GM18517 (cell line): ENCODE measurements around the gene ADIG.
"Not testable (repeated sequence)": the region's sequence is repeated elsewhere in the genome, so short reads cannot be mapped to it uniquely, and the experiment has no call there.

Experiments used
- ATAC-seq: cut with Tn5 transposase; IDR thresholded peaks from one replicate; pipeline ENCODE4 v1.9.1; 2021; ENCODE audit warnings: mild to moderate bottlenecking, moderate library complexity; ENCODE audit not compliant: unreplicated experiment

ADIG gene

DNA sequence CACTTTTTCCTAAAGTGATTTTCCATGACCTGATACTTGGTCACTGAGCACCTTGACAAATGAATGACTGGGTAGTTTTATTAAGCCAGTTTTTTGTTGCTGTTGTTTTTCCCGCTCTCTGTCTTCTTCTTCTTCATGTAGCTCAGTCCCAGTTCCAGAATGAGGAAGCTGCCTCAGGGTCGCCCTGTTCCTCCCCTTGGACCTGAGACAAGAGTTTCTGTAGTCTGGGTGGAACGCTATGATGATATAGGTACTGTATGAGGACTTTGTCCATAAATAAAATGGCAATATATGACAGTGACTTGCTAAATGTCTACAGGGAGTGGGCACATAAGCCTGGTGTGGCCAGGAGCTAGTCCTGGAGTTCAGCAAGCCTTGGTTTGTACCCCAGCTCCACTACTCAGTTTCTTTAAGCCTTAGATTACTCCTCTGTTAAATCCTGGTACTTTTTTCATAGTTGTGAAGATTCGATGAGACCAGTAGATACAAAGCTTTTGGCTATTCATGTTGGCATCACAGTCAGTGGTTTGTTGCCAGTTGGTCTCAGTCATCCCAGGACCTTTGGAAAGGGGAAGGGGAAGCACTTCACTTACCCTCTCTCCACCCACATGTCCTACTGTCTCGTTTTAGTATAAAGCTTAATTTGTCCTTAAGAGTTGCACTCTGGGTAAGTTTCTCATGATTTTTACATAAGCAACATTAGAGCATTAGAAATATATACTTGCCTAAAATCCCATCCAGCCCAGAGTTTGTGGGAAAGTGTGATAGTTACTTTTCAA, 11.1 kb upstream of the ADIG start:
- ATAC-seq, result no peak

DNA sequence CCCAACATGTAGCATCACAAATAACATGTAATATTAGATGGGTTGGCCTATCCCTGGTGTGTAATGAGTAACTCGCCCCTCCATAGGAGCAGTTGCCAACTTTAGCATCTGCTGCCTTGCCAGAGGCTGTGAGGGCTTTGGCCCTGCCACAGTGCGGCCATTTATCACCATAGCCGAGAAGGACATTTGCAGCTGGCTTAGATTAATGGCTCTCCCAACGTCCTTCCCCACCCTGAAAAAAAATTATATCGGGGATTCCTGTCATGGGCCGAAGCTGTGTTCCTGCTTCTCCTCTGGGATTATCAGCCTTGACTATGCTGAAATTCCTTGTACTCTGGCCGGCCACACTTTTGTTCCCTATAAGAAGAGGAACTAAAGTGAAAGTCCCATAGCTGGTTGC, 7.6 kb upstream of the ADIG start:
- no peak for ATAC-seq

DNA sequence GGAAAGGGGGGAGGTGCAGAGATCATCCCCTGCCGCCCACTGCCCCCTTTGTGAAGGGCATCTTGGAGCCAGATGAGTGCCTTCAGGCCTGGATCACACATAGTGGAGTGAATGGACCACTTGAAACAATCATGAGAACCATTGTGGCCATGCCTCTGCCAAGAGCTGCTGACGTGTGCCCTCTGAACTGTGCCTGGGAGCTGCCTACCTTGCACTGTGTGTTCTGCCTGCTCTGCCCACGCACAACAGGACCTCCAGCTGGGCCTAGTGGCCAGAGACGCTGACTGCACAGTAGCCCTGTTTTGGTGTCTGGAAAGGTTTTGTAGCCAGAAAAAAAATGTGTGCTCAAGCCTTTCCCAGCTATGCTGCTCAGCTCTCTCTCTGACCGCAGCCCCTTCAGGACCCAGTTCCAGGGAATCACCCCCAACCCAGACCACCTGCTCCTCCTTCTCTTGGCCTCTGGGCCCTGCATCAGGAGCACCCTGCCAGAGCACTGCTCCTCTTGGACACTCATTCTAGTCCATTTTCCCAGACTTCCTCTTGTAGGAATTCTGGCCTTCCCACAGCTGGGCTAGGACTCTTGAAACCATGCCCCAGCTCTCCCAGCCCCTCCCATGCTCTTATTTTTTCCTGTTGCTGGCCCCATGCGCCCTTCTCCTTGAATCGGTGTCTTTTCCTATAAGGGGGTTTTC, 1.6 kb upstream of the ADIG start:
- no peak for ATAC-seq

DNA sequence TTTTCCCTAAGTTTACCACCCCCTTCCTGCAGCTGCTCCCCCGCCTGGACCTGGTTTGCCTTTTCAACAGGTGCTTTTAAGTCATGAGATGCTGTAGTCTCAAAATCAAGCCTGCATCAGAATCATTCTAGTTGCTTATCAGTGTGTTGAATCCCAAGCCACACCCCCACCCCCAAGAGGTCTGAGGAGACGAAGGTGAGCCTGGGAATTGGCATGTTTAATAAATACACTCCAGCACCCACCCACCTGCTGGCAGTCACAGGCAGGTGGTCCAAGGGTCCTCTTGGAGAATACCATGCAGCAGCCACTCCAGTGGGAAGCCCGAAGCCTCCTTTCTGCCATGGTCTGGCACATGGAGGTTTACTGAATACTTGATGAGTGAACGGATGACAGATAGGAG, 1.1 kb upstream of the ADIG start:
- no peak for ATAC-seq

DNA sequence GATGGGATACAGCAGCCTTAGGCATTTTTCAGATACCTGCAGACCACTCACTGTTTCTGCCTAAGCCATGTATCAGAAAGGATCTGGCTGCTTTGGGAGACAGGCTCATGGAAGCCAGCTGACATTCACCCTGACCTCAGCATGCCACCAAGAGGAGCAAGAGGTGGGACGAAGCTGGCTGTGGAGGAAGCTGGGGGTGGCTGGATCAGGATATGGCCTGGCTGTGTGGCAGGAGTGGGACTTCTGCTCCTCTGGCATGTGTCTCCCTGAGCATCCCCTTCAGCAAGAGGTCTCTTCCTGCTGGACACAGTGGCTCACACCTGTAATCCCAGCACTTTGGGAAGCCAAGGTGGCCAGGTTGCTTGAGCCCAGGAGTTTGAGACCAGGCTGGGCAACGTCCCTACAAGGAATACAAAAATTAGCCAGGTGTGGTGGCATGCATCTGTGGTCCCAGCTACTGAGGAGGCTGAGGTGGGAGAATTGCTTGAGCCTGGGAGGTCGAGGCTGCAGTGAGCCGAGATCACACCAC, 897 bp downstream of the ADIG start:
- no peak for ATAC-seq

DNA sequence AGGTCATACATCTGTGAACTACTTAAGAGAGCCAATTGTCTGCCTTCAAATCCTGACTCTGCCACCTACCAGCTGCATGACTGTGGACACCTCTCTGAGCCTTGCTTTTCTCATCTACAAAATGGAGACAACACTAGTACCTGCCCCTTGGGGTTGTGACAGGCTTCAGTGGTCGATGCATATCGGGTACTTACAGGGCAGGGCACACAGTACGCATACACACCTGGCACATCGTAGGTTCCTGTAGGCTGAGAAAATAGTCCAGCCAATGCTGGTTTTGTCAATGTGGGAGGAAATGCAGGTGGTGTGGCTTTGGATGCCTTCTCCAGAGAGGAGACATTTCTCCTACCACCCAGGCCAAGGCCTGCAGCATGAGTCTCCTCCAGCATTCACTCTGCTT, 2.3 kb downstream of the ADIG start:
- no peak for ATAC-seq

DNA sequence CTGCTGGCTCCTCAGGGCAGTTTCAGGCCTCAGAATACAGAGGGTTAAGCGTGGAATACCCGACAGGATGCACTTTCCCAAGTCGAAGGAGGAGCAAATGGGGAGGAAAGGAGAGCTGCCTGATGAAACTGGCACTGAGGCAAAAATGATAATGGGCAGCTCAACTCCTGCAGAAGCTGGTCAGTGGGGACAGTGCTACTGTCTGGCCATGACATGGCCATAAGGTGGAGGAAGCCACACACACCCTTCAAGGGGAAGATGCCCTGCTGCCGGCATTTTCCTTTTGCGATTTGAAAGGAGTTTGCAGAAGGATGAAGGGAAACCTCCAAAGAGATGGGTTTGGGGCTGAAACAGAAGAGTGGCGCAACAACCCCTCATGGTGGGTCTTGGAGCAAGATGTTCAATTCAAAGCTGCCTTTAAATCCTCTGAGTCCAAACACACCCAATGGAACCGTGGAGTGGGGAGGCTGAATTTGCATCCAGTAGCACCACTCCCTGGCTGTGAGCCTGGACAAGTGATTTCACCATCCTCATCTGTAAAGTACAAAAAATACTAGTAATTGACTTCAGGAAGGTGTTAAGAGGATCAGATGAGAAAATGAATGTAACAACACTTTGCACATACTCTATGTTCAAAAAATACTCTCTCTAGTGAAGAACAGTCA, 3.2 kb downstream of the ADIG start:
- no peak for ATAC-seq

DNA sequence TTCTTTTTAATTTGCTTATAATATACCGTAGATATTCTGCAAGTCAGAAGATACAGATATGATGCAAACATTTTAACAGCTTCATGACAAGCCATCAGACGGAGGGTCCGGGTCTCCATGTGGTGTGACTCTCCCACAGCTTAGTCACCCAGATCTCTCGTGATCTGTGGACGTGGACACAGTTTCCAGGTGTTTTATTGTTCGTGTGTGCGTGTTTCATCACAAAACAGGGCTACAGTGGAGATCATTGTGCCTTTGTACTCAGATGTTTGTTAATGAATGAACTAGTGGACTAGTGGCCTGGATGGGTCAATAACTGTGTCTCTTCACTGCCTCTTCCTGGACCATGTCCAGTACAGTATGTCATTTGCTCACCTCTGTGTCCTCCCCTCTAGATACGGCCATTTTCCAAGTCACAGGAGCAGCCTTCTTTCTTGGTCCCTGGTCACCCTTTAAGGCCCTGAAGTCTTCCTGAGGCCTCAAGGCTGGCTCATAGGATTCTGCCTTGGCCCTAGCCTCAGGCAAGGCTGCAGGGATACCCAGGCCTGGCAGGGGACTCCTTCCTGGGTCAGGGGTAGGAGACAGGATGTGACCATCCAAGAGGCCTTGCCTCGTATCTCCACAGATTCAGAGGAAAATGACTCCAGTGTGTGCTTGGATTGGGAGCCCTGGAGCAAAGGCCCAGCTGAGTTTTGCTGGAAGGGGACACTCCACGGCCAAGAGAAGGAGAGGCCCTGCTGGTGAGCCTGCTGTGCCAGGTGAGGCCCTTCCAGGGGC, 4.6 kb downstream of the ADIG start:
- no peak for ATAC-seq

DNA sequence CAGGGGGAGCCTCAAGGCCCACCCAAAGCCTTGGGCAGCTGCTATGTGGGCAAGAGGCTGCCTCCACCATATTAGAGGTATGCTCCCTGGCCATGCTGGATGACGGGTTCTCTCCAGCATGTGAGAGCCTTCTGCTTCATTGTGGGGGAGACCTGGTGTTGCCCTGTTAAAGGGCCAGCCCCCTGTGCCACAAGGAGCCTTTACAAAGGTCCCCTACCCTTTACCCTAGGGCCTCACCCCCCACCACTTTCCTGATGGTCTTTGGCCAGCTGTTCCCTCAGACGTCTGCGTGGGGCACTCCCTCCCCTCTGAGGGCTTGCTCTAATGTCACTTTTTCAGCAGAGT, 5.2 kb downstream of the ADIG start:
- ATAC-seq, result no peak

DNA sequence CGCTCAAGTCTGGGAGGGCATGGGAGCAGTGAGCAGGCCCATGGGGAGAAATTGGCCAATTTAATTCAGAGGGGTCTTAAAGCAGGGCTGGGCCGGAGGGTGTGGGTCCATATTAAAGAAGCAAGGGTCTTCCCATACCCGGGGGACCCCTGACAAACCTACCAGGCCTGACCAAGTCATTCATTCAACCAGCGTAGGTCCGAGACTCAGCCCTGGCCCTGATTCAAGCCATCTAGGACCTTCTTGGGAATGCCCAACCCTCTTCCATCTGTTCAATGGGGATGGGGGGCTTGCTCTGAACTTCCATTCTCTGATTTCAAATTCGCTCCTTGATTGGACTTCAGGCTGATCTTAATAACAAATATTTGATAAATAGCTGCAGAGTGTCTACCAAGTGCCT, 7.3 kb downstream of the ADIG start:
- ATAC-seq, result no peak

DNA sequence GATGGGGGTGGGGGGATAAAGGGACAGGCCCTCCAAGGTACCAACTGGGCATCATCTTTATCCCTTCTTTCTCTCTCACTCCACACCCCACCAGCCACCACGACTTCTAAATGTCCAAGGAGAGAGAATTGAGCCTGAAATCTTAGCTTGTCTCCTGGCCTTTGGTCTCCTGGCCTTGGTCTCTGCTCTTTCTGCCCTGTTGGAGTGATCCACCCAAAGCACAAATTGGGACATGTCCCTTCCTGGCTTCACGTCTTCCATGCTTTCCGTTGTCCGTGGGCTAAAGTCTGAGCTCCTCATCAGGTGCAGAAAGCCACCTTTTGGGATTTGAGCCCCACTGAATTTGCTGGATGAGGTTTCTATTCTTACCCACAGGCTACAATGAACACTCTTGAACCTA, 8.4 kb downstream of the ADIG start:
- ATAC-seq, result no peak

DNA sequence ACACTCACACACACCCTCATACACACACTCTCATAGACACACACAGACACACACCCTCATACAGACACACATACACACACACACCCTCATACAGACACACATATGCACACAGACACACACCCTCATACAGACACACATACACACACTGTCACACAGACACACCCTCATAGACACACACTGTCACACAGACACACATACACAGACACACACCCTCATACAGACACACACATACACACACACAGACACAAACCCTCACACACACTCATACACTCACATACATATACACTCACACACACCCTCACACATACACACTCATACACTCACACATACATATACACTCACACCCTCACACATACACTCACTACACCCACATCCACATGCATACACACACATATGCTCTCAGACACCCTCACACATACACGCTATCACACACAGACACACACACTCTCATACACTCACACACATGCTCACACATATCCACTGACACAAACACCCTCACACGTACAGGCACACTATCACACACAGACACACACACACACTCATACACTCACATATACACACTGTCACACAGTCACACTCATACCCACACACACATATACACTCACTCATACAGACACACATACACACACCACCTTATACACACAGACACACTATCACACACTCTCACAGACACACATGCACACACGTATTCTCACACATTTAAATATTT, 9.1 kb downstream of the ADIG start:
- ATAC-seq, result no peak

DNA sequence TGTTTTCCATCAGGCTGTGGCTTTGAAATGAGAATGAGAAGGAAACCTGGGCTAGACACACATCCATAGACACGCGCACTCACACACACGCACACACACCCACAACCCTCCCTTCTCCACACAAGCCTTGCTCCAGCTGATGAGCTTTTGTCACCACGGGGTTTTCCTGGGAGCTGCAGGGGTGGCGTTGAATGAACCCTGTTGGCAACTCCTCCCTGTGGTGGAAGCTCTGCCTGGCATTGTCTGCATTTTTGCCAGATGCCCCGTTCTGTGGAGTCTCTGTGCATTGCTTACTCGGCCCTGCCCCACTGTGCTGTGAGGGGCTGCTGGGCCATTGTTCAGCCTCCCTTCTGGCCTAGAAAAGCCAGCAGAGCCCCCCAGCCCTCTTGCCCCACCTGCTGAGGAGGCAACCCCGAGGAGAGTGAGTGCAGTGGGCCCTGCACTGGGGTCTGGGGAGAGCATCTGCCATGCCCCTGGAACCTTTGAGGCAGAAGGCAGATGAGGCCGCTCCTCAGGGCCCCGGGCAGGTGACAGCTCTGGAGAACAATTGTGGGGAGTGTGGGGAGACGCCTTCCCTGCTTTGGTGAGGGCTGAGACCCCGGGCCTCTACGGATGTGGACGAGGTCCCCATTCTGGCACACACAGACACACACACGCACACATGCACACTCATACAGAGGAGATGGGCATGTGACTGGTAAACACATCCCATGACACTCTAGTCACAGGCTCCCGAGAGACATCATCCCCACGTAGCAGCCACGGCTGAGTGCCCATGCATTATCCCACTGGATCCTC, 9.9 kb downstream of the ADIG start:
- no peak for ATAC-seq

DNA sequence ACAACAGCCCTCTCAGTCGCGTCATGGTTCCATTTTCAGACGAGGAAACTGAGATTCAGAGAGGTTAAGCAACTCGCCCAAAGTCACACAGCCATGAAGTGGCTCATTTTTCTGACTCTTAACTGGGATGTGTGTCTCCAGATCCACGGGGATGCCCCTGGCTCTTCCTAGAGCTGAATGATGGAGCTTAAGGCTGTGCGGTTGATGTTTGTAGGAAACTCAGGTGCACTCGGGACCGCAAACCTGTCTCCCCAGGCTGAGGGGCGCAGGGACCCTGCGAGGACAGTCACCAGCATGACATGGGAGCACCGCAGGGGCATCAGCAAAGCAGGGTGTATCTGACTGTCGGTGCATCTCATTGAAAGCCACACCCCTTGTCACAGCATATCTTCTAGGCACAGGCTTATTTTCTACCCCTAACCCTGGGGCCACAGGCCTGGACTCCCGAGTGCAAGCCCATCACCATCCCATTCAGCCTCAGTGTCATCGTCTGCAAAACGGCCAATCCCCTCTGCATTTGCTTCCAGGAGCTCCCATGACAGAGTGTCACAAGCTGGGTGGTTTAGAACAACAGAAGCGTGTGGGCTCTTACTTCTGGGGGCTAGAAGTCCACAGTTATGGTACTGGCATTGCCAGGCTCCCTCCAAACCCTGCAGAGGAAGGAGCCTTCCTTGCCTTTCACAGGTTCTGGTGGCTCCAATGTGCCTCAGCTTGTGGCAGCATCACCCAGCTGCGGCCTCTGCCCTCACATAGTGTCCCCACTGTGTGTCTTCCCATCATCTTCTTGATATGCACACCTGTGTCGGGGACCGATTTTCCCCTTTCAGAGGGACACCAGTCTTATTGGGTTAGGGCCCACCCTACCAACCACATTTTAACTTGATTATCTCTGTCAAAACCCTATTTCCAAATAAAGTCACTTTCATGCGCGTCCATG, 10.7 kb downstream of the ADIG start:
- no peak for ATAC-seq

DNA sequence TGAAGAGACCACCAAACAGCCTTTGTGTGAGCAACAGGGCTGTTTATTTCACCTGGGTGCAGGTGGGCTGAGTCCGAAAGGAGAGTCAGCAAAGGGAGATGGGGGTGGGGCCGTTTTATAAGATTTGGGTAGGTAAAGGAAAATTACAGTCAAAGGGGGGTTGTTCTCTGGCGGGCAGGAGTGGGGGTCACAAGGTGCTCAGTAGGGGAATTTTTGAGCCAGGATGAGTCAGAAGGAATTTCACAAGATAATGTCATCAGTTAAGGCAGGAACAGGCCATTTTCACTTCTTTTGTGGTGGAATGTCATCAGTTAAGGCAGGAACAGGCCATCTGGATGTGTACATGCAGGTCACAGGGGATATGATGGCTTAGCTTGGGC, 11.4 kb downstream of the ADIG start:
- ATAC-seq, result not testable (repeated sequence)

DNA sequence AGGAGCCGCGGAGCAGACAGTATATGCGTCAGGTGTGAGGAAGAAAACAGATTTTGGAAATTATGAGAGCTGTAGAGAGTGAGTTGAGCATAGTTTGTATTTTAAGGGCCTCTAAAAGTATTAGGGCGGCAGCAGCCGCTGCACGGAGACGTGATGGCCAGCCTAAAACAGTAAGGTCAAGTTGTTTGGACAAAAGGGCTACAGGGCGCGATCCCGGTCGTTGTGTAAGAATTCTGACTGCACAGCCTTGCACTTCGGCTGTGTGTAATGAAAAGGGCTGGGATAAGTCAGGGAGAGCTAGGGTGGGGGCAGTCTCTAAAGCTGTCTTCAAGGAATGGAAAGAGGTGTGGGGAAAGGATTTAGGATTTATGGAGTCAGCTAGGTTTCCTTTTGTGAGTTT, 13.3 kb downstream of the ADIG start:
- not testable (repeated sequence) for ATAC-seq

DNA sequence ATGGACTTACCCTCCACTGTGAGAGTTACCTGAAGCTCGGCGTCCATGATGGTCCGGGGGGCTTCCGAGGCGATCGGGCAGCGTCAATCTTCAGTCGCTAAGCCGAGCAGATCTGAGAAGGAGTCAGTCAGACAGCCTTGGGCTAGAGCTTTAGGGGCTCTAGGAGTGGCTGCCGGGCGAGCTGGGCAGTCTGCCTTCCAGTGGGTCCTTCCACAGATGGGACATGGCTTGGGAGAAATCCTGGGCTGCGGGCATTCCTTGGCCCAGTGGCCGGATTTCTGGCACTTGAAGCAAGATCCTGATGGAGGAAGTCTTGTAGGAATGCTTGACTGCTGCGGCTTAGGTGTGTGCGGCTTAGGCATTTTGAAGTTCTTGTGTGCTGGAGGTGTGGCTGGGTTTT, 14.9 kb downstream of the ADIG start:
- not testable (repeated sequence) for ATAC-seq

DNA sequence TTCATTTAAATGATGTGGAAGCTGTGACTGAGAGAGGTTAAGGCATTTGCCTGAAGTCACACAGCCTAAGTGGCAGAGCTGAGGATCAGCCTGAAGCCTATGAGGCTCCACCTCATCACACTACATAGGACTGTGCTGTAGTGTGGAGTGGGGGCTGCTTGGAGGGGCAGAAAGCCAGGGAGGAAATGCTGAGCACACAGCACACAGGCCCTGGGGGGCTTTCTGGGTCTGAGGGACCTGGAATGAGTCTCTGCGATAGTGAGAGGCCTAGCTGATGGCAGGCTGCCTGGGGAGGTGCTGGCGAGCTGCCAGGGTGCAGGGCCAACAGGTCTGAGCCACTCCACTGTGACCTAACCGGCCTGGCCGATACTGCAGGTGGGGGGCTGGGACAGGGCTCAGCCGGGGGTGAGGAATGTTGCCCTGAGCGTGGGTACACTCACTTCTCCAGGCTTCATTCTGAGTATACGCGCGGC, 18.4 kb downstream of the ADIG start:
- no peak for ATAC-seq

DNA sequence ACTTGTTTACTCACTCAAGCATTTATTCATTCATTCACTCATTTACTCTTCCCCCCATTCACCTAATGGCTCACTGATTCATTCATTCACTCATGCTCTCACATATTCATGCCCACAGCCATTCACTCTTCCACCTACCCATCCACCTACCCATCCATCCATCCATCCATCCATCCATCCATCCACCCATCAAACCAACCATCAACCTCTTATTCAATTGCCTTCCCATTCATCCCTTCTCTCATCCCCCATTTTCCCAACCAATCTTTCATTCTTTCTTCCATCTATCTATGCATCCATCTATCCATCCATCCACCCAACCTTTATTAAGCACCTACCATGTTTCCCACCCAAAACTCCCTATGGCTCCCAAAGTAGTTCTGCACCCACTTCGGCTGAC, 19.1 kb downstream of the ADIG start:
- ATAC-seq, result no peak
